Ramos (cell line): ENCODE data around the gene PTPN5.
"Not testable (repeated sequence)": the region's sequence is repeated elsewhere in the genome, so short reads cannot be mapped to it uniquely, and the experiment has no call there.

ENCODE experiments used
- in situ Hi-C: fragments of 300-500 bp; cut with MboI; formaldehyde crosslinking; loops from one replicate; pipeline ENCODE4 v1.14.3; 2022; ENCODE audit warnings: low sequenced_read_pairs; ENCODE audit not compliant: unreplicated experiment

The PTPN5 gene

DNA sequence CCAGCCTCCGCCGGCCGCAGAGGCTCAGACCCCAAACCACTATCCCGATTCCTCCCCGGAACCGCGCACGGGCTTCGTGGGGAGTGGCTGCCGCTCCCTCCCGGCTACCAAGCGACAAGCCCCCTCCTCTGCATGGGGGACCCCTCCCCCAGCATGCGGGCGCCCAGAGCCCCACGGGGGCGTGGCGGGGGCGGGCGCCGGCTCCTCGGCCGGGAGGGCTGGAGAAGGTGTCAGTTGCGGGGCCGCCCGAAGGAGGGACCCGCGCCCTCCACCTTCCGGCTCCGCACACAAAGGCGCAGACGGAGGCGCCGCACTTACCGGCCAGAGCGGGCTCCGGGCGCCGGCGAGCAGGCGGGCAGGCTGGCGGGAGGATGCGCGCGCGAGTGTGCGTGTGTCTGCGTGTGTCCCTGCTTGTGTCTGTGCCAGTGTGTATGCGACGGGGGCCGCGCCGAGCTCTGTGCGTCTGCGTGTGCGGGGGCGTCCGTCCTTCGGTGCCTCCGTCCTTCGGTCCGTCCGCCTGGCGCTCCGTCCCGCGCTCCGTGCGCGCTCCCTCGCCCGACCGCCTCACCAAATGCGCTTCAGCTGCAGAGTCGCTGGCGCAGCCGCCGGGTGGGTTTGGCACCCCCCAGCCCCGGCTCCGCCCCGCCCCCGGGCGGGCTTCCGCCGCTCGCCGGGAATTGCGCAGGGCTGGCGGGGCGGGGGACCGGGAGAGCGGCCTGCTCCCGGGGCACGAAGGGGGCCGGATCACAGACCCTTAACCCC is at the start of gene PTPN5:
TSS of gene PTPN5 (minus strand) at position 592 of the 762 bp plus-strand sequence. CDS start 19,840 bp downstream, outside the sequence.
- in situ Hi-C loops = no loop called here

DNA sequence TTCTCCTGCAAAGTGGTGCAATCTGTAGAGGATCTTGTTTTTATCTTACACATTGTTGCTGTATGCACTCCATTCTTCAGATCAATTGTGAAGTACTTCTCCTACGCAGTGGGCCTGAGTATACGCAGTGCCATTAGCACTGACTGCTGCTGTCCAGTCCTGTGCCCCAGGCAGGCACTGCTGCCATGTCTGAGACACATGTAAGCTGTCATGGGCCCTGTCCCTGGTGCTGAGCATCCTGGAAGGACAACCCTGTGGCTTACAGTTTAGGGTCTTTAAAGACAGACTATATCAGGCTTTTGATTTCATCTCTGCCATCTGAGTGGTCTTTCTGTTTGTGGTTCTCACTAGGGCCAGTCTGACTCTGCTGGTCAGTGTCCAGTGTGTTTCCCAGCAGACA is 44.8 kb upstream of the PTPN5 start:
- in situ Hi-C loops = no loop called here

GRCh38 chr11:18834754-18835466 is 43.3 kb upstream of the PTPN5 start:
- in situ Hi-C loops = no loop called here

DNA sequence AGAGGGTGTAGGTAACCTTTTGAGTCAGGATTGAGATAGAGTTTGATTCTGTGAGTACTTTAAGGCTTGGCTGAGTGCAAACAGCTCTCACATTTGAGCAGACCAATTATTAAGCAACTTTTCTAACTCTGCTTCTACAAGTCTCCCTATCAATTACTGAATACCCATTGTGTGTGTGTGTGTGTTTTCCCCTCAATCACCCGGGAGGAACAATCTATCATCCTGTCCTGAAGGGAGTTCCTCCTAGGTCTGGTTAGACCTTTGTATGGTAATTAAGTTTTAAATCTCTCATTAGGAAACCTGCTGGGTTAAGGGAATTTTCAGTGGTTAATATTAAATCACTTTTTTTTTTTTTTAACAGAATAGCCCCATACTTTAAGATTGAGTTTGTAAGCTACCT is 28.6 kb upstream of the PTPN5 start:
- in situ Hi-C loops = not testable (repeated sequence)

- in situ Hi-C loops = no loop called here
These were observed 12.8 kb upstream of the PTPN5 start for GRCh38 chr11:18804199-18804999.

- in situ Hi-C loops = no loop called here
These were observed 11.0 kb upstream of the PTPN5 start for GRCh38 chr11:18802381-18803257.

- in situ Hi-C loops = no loop called here
These were observed 7.3 kb upstream of the PTPN5 start for GRCh38 chr11:18798799-18799469.

GRCh38 chr11:18794956-18795355 is 3.4 kb upstream of the PTPN5 start:
- in situ Hi-C loops = no loop called here

DNA sequence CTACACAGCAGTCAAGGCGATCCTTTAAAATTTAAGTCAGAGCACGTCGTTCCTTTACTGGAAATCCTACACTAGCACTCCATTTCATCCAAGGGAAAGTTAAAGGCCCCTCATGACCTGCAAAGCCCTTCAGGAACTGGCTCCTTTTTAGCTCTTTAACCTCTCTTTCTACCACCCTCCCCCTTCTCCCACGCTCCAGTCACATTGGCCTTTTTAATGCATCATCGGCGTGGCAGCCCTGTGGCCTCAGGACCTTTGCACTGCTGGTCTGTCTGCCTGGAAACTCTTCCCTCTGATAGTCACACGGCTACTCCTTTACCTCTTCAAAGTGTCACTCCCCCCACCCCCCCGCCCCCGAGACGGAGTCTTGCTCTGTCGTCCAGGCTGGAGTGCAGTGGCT is 1.2 kb upstream of the PTPN5 start:
- in situ Hi-C loops = no loop called here

DNA sequence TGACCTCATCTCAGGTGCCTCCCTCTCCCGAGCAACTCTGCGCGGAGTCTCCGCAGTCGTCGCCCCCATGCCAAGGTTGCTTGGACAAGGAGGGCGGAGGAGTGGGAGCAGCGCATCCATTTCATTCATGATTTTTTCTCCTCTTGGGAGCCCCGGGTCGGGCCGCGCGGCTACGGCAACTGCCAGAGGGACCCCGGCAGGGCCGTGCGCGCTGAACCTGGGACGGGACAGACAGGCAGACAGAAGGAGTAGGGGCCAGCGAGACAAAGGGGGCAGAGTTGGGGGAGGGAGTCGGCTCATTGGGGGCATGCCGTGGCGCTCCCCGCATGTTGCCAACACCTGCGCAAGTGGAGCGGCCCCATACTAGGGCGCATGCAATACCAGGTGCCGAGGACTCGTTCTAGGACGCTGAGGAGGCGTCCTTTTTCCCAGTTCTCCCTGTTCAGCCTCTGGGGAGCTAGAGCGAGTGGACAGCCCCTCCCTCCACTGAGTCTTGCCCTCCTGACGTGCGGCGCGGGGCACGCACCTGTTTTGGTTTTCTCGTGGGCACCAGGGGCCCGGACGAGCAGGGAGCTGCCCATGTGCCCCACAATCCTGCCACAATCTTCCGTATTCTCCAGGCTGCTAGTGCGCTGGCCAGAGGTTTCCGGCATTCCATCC is 501 bp upstream of the PTPN5 start:
- in situ Hi-C loops = no loop called here

- in situ Hi-C loops = no loop called here
These were observed 753 bp downstream of the PTPN5 start for GRCh38 chr11:18790883-18791206.

DNA sequence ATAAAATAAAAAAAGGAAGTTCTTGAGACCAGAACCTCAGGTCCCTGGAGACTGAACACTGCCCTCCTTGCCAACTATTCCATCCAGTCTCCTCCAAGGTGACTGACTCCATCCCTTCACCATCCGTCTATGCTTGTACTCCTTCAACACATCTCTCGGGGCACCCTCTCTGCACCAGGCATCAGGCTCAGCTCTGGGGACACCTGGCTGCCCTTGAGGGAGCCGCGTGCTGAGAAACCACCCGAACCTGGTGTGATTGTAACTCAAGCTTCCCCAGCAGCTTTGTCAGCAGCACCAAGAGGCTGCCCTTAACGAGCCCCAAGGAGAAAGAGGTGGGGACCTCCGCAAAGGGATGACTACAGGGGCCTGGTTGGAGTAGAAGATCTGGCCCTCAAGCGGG is 1.7 kb downstream of the PTPN5 start:
- in situ Hi-C loops = no loop called here

DNA sequence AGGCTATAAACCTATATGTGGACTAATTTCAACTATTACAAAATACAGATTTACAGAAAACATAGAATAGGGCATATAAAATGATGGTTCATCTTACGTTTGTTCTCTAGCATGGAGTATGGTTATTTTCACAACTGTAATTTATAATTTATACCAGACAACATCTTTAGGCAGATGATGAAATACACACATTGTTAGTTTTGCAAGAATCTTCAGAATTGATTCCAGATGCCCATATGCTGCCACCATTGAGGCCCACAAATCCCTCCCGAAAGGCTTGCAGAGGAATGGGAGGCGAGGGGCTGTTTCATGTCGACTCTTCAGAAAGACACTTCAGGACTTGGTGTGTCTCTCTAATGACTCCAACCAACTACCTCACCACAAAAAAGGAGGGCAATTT is 6.2 kb downstream of the PTPN5 start:
- in situ Hi-C loops = no loop called here

GRCh38 chr11:18780896-18781295 is 10.7 kb downstream of the PTPN5 start:
- in situ Hi-C loops = no loop called here

DNA sequence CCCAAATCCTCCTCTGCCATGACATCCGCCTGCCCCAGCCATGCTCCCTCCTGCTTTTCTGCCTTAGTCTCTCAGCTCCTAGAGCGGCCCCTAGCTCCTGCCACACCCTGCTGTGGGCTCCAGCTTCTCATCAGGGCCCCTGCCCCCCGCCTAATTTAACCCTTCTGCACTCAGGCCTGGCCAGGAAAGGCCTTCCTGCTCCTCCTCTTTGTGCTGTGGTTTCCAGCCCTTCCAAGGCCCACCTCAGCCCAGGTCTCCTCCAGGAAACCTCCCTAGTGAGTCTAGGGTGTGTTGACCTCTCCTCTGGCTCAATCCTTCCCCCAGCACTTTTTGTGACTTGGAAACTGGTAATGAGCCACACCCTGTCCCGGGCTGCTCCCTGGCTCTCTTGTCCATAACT is 11.3 kb downstream of the PTPN5 start:
- in situ Hi-C loops = no loop called here

- in situ Hi-C loops = no loop called here
These were observed 13.1 kb downstream of the PTPN5 start for GRCh38 chr11:18778468-18778867.

DNA sequence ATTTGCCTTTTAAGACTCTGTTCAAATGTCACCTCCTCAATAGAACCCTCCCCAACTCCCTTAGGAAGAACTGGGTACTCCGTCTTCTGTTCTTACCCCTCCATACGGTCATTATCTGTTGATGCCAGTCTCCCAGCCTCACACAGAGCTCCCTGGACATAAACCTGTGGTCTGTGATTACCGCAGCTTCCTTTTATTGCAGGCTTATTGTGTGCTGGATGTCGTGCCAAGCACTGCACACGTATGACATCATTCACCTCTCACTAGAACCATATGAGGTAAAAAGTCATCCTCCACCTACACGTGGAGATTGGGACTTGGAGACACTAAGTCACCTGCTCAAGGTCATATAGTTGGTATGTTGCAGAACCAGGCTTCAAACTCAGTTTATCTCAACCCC is 15.3 kb downstream of the PTPN5 start:
- in situ Hi-C loops = no loop called here

GRCh38 chr11:18775492-18776292 is 15.9 kb downstream of the PTPN5 start:
- in situ Hi-C loops = no loop called here
